Measurements from ENCODE around the gene AKR1E2.

DNA sequence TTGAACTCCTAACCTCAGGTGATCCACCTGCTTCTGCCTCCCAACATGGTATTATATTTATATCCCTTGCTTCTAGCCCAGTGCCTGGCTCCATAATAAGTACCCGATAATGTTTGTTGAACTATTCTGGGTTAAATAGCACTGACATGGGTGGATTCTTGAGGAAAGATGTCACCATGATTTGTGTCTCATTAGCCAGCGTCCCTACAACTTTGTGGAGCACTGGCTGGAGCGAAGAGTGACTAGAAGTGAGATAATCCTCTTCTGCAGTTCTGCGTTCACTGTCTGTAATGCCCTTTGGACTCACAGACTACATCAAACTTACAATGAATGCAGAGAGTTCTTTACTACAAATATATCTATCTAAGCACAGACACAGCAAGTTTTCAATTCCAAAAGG lies 16.9 kb upstream of the AKR1E2 start:
- TF ChIP-seq, protein P1, sequence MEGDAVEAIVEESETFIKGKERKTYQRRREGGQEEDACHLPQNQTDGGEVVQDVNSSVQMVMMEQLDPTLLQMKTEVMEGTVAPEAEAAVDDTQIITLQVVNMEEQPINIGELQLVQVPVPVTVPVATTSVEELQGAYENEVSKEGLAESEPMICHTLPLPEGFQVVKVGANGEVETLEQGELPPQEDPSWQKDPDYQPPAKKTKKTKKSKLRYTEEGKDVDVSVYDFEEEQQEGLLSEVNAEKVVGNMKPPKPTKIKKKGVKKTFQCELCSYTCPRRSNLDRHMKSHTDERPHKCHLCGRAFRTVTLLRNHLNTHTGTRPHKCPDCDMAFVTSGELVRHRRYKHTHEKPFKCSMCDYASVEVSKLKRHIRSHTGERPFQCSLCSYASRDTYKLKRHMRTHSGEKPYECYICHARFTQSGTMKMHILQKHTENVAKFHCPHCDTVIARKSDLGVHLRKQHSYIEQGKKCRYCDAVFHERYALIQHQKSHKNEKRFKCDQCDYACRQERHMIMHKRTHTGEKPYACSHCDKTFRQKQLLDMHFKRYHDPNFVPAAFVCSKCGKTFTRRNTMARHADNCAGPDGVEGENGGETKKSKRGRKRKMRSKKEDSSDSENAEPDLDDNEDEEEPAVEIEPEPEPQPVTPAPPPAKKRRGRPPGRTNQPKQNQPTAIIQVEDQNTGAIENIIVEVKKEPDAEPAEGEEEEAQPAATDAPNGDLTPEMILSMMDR (conservative IDR thresholded peaks at IDR 0.05) = no peak
- no peak for TF ChIP-seq ZFX (IDR thresholded peaks at IDR 0.05)

Measured in C4-2B (cell line).